ENCODE measurements around the gene COL13A1.

- TF ChIP-seq CTCF (IDR thresholded peaks at IDR 0.05) (no peak), POLR2A (IDR thresholded peaks at IDR 0.05) (no peak)
These were observed 48.1 kb downstream of the COL13A1 start for GRCh38 chr10:69849825-69850224.

All from adrenal gland (tissue), 5 donors.